RPMI7951 (cell line): ENCODE data around the gene EPHX1. TPM values are rescaled to one million over a fixed set of nuclear protein-coding genes. Genes with fewer than 3 reads are reported as not detected.
"Not testable (repeated sequence)": the region's sequence is repeated elsewhere in the genome, so short reads cannot be mapped to it uniquely, and the experiment has no call there.

Source experiments
- DNase-seq: peaks from one replicate; pipeline ENCODE4 v3.0.0-alpha.2; 2012; ENCODE audit warnings: low read depth
- total RNA-seq: library from RNA; depleted of rRNA; stranded (reverse); fragments of >200 nt; shearing (Covaris generic); gene quantifications from 2 replicates; pipeline ENCODE4 v1.2.3, GENCODE V29; 2014

EPHX1 gene
- total RNA-seq, 1 experiment from 2014 or later = 25.5 TPM

- no peak for DNase-seq
Observed at GRCh38 chr1:225777058-225777582, 32.8 kb upstream of the EPHX1 start.

- DNase-seq = peak; percentile 97
Observed at GRCh38 chr1:225777583-225778336, 32.2 kb upstream of the EPHX1 start, which contains the start of gene SRP9. Gene SRP9, plus strand, starts transcription at chr1:225777826. Its CDS starts 115 bp downstream, at chr1:225777941.

DNA sequence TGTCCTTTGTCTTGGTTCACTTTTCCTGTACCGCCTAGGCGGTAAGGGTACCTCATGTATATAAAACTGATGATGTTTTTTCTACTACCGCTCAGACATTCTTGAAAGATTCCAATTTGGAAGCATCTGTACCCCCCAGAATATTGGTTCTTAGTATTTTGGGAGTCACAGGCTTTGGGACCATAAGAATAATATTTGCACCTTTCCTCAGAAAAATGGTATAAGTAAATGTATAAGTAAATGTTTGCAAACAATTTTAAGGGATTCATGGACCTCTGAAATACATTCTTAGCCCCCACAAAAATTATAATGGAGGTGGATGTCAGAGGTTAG is 31.6 kb upstream of the EPHX1 start:
- DNase-seq = no peak

GRCh38 chr1:225779165-225779564 is 30.8 kb upstream of the EPHX1 start:
- DNase-seq = not testable (repeated sequence)

- no peak for DNase-seq
Observed at GRCh38 chr1:225780134-225780533, 29.8 kb upstream of the EPHX1 start.

- no peak for DNase-seq
Observed at GRCh38 chr1:225780630-225781029, 29.3 kb upstream of the EPHX1 start.

- DNase-seq = not testable (repeated sequence)
Observed at GRCh38 chr1:225789142-225789541, 20.8 kb upstream of the EPHX1 start.

- DNase-seq = no peak
Observed at GRCh38 chr1:225794954-225795353, 15.0 kb upstream of the EPHX1 start.

GRCh38 chr1:225796097-225796496 is 13.8 kb upstream of the EPHX1 start:
- DNase-seq = not testable (repeated sequence)

DNA sequence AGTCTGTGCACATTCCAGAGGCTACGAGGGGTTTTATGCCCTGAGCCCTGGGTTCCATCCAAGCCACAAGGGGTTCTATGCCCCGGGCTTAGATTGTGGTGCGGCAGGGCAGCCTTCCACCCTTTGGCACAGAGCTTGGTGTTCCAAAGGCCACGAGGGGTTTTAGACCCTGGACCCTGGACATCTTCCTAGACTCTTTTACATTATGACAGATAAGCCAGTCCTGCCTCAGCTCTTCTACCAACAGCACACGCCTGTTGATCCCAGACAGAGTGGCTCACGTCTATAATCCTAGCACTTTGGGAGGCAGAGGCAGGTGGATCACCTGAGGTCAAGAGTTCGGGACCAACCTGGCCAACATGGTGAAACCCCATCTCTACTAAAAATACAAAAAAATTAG is 8.8 kb upstream of the EPHX1 start:
- DNase-seq = not testable (repeated sequence)

- no peak for DNase-seq
Observed at GRCh38 chr1:225806249-225806648, 3.7 kb upstream of the EPHX1 start.

DNA sequence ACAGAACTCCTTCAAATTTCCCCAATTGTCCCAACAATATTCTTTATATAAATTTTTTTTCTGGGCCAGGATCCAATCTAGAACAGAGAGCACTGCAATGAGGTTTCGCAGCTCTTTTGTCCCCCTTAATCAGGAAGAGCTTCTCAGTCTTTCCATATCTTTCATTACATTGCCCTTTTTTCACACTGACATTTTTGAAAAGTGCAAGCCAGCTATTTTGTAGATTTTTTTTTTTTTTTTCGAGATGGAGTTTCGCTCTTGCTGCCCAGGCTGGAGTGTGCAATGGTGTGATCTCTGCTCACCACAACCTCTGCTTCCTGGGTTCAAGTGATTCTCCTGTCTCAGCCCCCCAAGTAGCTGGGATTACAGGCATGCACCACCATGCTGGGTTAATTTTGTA is 3.2 kb upstream of the EPHX1 start:
- not testable (repeated sequence) for DNase-seq

DNA sequence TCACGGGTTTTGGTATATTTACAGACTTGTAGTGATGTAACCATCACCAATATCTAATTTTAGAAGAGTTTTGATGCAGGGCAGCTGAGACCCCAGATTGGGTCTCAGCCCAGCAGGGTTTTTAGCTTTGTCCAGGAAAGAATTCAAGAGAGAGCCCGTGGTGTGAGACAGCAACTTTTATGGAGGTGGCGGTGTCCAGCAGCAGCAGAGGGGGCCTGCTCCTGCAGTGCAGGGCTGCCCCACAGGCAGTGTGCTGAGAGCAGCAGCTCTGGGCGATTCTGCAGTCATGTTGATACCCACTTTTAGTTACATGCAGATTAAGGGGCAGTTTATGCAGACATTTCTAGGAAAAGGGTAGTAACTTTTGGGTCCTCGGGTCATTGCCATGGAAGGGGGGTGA is 1.8 kb upstream of the EPHX1 start:
- DNase-seq = no peak

GRCh38 chr1:225810579-225811538 is 935 bp downstream of the EPHX1 start:
- DNase-seq = not testable (repeated sequence)

DNA sequence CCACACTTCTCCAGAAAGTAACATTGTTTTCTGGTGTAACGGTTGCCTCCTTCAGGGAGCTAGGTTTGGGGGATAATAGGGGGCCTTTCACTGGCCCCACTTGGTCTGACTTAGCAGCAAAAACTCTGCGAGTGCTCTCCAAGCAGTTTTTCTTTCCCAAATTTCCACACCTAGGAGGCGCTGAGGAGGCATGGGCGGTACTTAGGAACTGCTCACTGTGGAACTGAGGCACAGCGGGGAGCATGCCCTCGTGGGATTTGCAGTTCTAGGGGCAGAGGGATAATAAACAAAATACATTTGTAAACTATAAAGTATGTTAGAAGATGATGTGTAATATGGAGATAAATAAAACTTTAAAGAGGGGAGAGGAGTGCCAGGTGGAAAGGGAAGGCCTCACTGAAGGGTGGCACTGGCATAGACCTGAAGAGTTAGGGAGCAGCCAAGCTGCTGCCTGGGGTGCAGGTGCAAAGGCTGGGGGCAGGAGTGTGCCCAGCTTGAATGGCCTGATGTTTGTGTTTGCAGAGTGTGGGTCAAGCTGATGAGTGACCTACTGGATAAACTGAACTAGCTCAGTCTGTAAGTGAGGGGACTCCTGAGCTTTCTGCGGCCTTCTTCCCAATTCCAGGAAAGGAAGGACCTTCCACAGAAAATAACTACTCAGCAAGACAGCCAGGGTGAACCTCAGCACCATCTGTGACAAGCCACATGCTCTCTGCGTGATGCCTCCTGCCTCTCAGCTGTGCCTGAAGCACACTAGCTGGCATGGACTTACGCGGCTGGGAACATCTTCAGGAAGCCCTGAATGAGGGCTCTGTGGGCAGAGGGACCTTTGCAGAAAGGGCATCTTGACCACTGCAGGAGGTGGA is 1.9 kb downstream of the EPHX1 start:
- no peak for DNase-seq

GRCh38 chr1:225812488-225813213 is 2.7 kb downstream of the EPHX1 start:
- no peak for DNase-seq

DNA sequence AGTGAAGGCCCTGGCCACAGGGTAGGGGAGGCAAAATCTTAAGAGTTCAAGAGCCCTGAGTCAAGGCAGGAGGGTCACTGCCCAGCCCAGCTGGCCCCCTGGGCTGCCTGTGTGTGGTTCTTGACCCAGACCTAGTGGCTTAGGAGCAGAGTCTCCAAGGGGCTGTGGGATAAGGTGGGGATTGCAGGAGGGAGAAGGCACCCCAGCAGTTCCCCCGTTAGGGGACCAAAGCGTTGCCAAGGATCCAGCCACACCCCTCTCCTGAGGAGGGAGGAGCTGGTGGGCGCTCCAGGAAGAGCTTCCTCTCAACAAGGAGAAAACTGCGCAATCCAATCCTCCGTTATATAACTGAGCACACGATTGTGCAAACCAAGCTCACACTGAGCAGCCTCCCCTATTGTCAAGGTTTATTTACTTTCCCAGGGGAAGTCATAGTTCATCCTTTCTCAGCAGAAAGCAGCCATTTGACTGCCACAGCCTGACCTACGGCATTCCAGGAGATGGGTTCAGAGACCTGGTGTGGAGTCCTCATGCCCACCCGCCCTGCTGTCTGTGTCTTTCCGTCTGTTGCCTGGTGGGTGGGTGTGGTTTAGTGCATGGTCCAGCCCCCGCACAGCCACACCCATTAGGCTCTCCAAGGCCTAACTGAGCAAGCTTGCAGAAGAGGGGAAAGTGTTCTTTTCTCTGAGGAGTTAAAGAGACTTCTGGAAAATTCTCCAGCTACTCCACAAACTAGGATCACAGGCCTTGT is 3.5 kb downstream of the EPHX1 start:
- DNase-seq = no peak

DNA sequence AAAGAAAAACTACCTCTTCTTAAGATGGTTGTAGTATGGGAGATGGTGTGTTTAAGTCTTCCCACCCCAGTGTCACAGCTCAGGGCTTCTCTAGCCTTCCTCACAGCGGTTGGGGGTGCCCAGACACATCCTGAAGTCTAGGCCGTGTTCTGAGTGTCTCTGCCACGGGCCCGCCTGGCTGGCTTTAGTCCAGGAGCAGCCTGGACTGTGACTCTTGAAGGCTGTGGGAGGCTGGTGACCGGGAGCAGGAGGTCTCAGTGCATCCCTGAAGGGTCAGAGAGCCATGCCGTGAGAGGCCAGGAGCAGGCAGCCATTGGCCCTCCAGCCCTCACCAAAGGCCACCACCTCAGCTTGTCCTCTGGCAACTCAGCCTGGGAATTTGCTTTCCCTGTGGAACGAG is 4.5 kb downstream of the EPHX1 start:
- DNase-seq = no peak

- DNase-seq = not testable (repeated sequence)
Observed at GRCh38 chr1:225815090-225815489, 5.2 kb downstream of the EPHX1 start.

DNA sequence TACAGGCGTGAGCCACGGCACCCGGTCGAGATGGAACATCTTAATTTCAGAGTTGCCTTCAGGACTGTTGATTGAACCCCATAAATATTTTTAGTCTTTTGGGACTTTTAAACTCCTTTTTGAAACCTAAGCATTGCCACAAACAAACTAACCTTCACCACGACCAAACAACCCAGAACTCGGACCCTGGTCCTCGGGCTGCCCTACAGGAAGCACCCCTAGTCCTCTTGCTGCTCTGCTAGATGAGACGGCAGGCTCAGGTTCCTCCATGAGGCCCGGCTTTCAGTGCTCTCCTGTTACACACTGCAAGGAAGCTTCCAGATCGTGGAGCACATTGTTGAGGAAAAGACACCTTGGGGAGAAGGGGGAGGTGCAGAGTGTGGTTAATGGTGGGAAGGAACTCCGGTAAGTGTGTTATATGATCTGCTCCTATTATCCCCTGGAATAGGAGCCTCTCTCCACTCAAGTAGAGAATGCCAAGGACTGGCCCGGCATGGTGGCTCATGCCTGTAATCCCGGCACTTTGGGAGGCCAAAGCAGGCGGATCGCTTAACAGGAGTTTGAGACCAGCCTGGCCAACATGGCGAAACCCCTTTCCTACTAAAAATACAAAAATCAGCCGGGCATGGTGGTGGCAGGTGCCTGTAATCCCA is 5.7 kb downstream of the EPHX1 start:
- no peak for DNase-seq
